ENCODE results near the gene PIK3R5.

DNA sequence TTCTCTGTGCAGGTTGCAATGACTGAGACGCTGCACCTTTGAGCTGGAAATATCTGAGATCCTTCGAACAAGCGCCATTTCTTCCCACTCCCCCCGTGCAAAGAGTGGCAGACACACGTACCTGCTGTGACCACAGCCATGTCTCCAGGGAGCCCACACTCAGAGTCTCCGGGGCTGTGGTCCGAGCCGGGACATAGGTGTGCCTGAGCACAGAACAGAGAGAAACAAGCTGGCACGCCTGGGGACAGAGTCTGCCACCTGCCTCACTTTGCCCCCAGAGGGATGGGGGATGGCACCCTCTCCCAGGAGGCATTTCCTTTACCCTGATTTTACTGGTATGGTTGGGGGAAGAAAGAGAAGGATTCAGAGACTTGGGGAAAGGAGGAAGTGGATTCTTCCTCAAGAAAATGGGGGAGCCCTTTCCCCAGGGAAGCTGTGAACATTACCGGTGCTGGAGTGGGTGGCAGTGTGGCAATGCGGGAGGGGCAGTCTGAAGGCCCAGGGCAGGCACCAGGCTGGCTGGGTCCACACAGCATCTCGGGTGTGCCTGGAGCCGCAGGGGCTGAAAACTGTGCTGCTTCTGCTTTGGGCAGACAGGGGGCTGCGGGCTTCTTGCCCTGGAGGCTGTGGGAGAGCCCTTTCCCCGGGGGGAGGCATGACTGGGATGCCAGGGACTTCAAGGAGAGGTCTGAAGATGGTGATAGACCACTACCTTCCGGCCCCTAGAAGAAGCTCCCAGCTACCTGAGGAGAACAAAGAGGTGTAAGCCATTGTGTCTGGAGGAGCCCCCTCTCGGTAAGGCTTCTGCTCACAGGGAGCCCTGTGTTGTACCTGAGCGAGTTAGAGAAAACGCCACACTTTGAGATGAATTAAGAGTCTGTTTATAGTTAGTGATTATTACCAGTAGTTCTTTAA lies 91.4 kb downstream of the PIK3R5 start:
- no peak for TF ChIP-seq POLR2A (IDR thresholded peaks at IDR 0.05; ENCODE audit: low read length)
- TF ChIP-seq GATA1 (IDR thresholded peaks at IDR 0.05; ENCODE audit: low read depth, low read length): no peak

All from erythroblast (primary cell).